NCI-H1048 (cell line): Measurements from ENCODE around the gene HSPA6.
"Not testable (repeated sequence)": the region's sequence is repeated elsewhere in the genome, so short reads cannot be mapped to it uniquely, and the experiment has no call there.

Source experiments
- DNase-seq: peaks from one replicate; lab custom pipeline; 2025; lab: John Stamatoyannopoulos, UW

Gene HSPA6

DNA sequence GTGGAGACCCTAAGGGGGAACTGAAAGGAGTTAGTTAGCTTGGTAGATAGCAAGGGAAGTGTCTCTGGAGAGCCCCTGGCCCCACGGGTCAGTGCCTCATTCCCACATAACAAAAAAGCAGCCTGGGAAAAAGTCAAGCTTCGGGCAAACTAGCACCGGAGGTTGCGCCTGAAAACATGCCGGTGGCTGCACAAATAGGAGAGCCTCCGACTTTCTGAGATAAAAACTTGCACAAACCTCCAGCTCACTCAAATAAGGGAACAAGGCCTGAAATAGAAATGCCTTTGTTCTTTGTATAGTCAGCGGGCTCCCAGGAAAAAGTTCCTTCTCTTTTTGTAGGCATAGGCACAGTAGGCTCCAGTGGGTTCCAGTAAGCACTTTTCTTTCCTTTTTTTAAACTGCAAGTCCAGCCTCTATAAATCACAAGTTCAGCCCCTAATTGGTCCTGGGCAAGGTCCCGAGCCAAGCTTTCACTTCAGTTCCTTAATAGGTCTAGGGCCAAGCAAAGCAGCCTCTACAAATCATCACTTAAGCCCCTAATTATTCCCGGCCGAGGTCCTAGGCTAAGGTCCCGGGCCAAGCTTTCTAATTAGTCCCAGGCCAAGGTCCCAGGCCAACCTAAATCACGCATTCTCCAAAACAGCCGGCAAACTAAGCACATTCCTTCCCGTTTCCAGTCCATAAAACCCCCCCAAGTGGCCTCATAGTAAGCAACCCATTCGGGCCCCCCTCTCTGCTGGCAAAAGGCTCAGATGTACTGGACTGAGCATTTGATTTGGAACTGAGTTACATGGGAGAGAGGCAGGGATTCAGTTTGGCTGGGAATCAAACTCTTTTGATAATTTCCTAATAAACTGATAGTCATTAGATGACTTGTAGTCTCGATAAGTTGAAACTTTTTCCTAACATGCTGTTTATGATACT lies 8.6 kb downstream of the HSPA6 start:
- not testable (repeated sequence) for DNase-seq

- not testable (repeated sequence) for DNase-seq
Measured at GRCh38 chr1:161537068-161537669, 12.8 kb downstream of the HSPA6 start.

DNA sequence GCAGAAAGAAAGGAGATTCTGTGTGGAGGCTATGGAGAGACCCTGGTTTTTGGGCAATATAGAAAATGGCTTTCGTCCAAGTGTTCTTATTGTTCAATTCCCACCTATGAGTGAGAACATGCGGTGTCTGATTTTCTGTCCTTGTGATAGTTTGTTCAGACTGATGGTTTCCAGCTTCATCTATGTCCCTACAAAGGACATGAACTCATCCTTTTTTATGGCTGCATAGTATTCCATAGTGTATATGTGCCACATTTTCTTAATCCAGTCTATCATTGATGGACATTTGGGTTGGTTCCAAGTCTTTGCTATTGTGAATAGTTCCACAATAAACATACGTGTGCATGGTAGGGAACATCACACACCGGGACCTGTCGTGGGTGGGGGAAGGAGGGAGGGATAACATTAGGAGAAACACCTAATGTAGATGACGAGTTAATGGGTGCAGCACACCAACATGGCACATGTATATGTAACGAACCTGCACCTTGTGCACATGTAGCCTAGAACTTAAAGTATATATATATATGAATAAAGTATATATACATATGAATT lies 14.7 kb downstream of the HSPA6 start:
- not testable (repeated sequence) for DNase-seq

DNA sequence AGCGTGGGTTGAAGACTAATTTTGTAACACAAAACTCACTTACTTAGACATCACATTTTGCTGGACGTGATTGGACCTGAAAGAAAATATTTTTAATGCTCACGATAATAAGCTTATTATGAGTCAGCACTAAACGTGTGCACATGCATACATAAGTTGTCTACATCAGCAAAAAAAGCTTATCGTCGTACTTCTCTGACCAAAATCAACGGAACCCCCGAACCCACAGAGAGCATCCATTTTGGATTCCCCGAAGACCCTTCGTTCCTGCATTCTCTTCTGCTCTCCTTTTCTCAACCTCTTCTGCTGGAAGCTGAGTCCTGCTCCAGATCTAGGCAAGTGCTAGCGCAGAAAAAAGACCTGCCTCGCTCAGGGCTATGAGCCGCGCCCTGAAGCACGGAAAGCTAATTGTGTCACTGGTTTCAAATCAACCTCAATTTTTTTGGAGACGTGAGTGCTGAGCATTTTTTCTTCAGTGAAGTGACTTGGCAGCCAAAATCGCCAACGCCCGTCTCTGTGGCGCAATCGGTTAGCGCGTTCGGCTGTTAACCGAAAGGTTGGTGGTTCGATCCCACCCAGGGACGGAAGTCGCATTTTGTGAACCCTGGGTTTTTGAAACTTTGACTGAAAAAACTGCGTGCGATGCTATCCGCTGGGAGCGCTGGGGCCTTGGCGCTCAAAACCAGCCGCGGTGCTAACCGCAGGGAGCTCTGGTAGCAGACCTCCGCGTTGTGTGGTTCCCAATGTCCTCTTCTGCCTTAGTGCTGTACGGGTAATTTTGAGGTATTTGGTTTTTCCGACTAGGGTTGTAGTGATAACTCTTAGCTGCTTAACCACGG lies 15.6 kb downstream of the HSPA6 start:
- not testable (repeated sequence) for DNase-seq

DNA sequence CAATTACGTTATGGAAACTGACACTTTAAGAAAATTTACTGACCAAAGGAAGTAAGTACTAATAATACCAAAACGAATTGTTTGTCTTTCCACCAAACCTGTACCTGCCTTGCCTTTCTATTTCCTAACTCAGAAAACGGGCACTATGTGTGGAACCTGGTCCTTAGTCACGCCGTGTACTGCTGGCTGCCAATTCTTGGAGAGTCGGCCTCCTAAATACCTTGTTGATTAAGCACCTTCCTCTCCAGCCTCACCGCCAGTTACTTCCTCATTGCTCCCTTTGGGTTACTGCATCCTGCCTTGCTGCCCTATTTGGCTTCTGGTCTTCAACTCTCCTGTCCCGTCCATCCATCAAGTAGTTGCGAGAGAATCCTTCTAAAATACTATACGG lies 16.2 kb downstream of the HSPA6 start:
- not testable (repeated sequence) for DNase-seq

DNA sequence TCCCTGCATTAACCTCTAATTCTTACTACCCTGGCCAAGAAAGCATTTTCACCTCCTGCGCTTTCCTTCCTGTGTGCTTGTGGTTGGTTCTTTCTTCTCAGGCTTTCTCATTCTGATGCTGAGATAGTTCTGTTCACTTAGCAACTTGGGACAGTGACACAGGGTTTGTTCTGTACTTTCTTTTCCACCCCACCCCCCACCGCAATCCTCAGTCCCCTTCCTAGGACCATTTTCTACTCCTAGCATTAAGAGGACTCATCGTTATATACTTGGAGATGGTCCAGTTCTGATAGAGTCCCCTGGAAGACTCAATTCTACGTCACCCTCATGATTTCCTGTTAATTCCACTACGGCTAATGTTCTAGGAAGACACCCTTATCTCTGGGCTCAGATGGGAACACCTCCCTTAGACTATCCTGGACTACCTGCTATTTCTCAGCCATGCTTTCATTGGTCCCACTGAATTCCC lies 17.8 kb downstream of the HSPA6 start:
- not testable (repeated sequence) for DNase-seq

- DNase-seq: not testable (repeated sequence)
Measured at GRCh38 chr1:161543125-161543524, 18.8 kb downstream of the HSPA6 start.

DNA sequence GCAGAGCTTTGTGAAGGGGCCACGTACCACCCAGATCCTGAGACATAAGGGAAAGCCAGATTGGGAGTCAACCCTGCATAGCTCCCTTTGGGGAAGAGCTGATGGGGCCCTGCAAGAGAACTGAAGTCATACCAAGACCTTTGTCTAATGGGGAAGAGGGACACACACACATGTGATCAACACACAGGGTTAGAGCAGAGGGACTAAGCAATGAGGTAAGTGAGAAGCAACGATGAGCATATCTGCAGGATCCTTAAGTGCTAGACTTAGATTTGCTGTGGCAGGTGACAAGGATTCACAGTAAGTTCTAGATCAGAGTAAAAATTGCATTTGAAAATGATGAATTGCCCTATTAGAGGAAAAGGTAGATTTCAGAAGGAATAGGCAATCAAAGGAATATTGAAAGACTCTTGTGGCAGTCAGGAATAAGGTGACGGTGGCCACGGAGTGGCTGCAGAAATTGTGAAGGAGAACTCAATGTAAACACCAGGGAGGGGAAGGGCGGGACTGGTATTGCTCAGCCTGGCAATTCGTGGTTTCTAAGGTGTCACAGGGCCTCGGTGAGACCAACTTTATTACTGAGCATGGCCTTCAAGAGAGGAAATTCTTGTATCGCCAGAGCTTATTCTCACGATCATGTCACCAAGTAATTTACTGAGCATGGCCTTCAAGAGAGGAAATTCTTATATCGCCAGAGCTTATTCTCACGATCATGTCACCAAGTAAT lies 20.8 kb downstream of the HSPA6 start:
- not testable (repeated sequence) for DNase-seq

- DNase-seq: not testable (repeated sequence)
Measured at GRCh38 chr1:161547995-161548741, 23.8 kb downstream of the HSPA6 start.

DNA sequence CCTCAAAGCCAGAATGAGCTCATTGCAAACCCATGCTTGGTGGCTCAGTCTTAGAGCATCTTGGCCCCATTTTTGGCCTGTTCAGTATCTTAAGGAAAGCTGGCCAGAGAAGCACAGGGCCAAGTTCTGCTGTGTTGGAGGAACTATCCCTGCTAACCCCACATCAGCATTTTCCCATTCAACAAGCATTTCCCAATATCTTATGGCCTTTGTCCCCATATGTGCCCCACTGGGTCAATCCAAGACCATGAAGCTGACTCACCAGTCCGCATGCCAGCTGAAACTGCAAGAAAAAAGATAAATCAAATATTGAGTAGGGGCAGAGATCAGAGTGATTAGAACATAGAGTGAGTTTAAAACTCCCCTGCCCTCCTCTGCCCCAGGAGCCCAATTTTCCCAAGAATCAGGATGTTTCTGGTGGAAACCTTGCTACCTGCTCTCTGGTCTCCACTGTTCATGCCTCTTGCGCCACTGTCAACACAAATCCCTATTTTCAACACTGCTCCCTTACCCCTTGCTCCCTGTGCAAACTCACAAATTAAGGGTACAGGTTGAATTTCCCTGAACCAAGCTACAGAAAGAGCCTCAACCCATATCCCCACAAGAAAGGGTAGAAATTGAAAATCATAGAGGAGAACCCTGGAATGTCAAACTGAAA lies 24.5 kb downstream of the HSPA6 start:
- DNase-seq: not testable (repeated sequence)

DNA sequence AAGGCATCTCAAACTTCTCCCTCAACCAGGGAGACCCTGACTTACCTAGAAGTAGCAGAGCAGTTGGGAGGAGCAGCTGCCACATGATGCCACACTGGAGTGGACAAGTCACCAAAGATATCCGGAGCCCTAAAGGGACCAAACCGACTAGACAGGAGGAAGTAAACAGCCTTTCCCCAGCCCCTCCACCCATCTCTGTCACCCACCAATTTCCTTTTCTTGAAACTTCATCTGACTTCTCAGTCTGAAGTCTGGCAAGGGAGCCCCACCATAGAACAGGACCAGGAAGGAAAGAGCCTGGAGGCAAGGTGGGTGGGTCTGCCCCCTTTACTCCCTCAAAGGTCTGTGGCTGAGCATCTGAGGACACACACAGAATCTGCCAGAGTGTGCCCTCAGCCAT lies 25.3 kb downstream of the HSPA6 start, which contains the start of gene FCGR3A:
Gene FCGR3A (minus strand): TSS at position 167 of the 400 bp plus-strand sequence. CDS start 82 bp downstream, at position 85.
- DNase-seq: no peak

DNA sequence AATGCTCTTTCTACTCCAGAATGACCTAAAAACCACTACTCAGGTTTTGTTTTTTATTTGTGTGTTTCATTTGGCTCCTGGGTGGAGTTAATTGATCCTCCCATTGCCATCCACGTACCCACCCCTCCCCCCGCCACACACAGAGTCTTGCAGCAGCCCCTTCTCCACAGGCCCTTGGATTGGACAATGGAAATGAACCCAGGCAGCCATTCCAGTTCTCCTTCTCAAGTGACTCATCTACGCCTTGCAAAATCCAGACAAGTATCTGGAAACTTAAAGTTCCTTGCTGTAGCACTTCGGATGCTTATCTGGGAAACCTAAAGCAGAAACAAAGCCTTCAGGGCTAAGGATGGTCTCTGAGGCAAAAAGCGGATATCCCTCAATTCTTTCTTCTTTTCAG lies 26.6 kb downstream of the HSPA6 start:
- not testable (repeated sequence) for DNase-seq

DNA sequence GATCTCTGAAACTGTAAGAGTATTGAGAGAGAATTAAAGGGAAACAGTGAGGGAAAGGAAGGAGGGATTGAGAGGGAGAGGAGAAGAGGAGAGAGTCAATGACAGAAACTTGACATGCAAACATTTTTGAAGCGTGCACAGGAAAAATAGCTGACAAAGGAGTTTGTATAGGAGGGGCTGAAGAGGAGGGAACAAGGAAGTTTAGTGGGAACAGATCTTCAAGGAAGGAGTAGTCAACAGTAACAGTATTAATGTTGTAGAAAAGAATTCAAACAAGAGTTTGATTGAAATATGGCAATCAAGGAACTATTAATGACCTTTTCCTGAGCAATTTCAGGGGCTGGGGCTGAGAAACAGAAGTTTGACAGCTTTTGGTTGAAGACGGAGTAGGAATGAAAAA lies 29.3 kb downstream of the HSPA6 start:
- not testable (repeated sequence) for DNase-seq

- DNase-seq: not testable (repeated sequence)
Measured at GRCh38 chr1:161554340-161554739, 30.0 kb downstream of the HSPA6 start.

DNA sequence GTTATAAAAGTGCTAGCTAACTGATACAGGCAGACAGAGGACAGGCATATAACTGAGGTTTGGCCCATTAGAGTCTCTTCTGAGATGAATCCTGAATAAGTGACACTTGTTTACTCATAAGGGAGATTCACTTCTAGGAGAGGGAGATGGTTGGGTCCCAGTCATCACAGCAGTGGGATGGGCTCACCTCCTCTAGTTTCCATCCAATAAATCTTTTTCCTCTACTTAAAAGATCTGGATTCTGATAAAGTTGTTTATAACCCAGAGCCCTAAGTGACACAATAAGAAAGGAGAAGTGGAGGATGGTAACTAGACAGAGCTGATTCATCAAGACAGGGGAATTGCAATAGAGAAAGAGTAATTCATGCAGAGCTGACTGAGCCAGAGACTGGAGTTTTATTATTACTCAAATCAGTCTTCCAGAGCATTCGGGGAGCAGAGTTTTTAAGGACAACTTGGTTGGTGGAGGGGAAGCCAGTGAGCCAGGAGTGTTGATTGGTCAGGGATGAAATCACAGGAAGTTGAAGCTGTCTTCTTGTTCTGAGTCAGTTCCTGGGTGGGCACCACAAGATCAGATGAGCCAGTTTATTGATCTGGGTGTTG lies 30.6 kb downstream of the HSPA6 start:
- DNase-seq: not testable (repeated sequence)

DNA sequence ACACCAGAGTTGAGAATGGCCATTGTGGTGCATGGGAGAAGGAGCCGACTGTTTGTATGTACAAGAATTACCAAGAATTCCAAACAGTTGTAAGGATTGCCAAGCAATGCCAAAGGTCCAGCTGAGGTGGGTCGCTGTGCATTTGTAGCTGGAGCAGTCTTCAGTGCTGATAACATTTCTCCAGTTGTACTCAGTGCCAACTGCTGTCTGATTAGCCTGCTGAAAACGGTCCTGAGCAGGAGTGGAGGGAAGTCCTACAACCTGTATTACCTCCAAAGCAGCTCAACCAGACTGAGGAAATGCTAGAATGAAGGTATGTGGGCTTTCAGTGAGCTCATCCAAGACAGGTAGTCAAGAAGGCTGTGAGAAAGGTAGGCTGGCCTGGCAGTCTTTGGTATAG lies 31.8 kb downstream of the HSPA6 start:
- DNase-seq: not testable (repeated sequence)

DNA sequence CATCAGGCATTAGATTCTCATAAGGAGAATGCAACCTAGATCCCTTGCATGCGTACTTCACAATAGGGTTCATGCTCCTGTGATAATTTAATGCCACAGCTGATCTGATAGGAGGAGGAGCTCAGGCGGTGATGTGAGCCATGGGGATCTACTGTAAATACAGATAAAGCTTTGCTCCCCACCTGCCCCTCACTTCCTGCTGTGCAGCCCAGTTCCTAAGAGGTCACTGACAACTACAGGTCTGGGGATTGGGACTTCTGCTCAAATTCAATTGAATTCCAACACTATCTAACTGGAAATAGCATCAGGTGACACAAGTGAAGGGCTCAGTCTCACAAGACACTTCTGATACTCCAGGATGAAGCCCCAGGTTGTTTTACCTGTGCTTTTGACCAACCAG lies 32.6 kb downstream of the HSPA6 start:
- not testable (repeated sequence) for DNase-seq

GRCh38 chr1:161557506-161558450 lies 33.4 kb downstream of the HSPA6 start:
- DNase-seq: not testable (repeated sequence)
